ENCODE results near the gene HOOK2. TPM values are rescaled to one million over a fixed set of nuclear protein-coding genes. Genes with fewer than 3 reads are reported as not detected.

Gene HOOK2
- total RNA-seq, 2 experiments from 2014 or later: 17.3 to 18.4 TPM

- intact Hi-C loops (cut with micrococcal nuclease): loop anchor here (5.0 kb wide), 1 partner anchor 83 kb away; no protein-coding TSS in a partner anchor
- H3K27ac Mint-ChIP-seq: no peak overlapping the region
- ChIA-PET POLR2A (interaction anchor here (1.4 to 3.0 kb wide), 3 partner anchors 29 to 68 kb away, joined by 4 to 10 read pairs (median 9); partner anchors contain the start of genes PRDX2 and THSD8), CTCF (interaction anchor here (1.0 to 17.4 kb wide), 13 partner anchors 9 to 86 kb away, joined by 3 to 480 read pairs (median 5); partner anchors contain the start of genes FBXW9, JUNB, PRDX2 and RNASEH2A)
- no peaks in the 10 kb centered on the region for H3K9me3 Mint-ChIP-seq
- TF ChIP-seq CTCF (IDR thresholded peaks at IDR 0.05): no peak
- H3K27me3 Mint-ChIP-seq: no peaks in the 10 kb centered on the region
- peaks cover 4% of the 10 kb centered on the region for H3K4me1 Mint-ChIP-seq (ENCODE audit: low read depth)
- ATAC-seq: no peak
- no peak for DNase-seq
- no peak overlapping the region for H3K4me3 Mint-ChIP-seq
- peaks cover 2% of the 10 kb centered on the region for H3K36me3 Mint-ChIP-seq (ENCODE audit: low read depth)
Measured at GRCh38 chr19:12764698-12765097, 10.7 kb downstream of the HOOK2 start.

GRCh38 chr19:12763100-12763499 lies 12.3 kb downstream of the HOOK2 start:
- peaks cover 4% of the 10 kb centered on the region for H3K27me3 Mint-ChIP-seq
- H3K9me3 Mint-ChIP-seq: no peaks in the 10 kb centered on the region
- H3K4me3 Mint-ChIP-seq: no peak overlapping the region
- peaks cover 6% of the 10 kb centered on the region for H3K4me1 Mint-ChIP-seq (ENCODE audit: low read depth)
- no peak overlapping the region for H3K27ac Mint-ChIP-seq
- no peak for ATAC-seq
- TF ChIP-seq CTCF (IDR thresholded peaks at IDR 0.05): no peak
- intact Hi-C loops (cut with micrococcal nuclease): loop anchor here (5.0 kb wide), 1 partner anchor 84 kb away; no protein-coding TSS in a partner anchor
- CTCF ChIA-PET: interaction anchor here (1.2 to 17.4 kb wide), 7 partner anchors 9 to 127 kb away, joined by 3 to 480 read pairs (median 5); partner anchors contain the start of genes GCDH, JUNB, PRDX2 and THSD8
- no peak for DNase-seq
- POLR2A ChIA-PET: interaction anchor here (0.6 to 1.6 kb wide), 6 partner anchors 14 to 49 kb away, joined by 3 to 4 read pairs (median 3); partner anchors contain the start of gene JUNB
- H3K36me3 Mint-ChIP-seq (ENCODE audit: low read depth): peaks cover 2% of the 10 kb centered on the region

- CTCF ChIA-PET: interaction anchor here (0.8 to 17.4 kb wide), 29 partner anchors 10 to 178 kb away, joined by 3 to 480 read pairs (median 5); partner anchors contain the start of genes DNASE2, FBXW9, GET3 and JUNB
- no peak for DNase-seq
- H3K4me1 Mint-ChIP-seq (ENCODE audit: low read depth): peaks cover 10% of the 10 kb centered on the region
- no peak for TF ChIP-seq CTCF (IDR thresholded peaks at IDR 0.05)
- no peak overlapping the region for H3K27ac Mint-ChIP-seq
- no peaks in the 10 kb centered on the region for H3K9me3 Mint-ChIP-seq
- no peak overlapping the region for H3K4me3 Mint-ChIP-seq
- peaks cover 12% of the 10 kb centered on the region for H3K27me3 Mint-ChIP-seq
- POLR2A ChIA-PET: interaction anchor here (0.7 to 2.9 kb wide), 6 partner anchors 13 to 37 kb away, joined by 3 to 9 read pairs (median 4); no protein-coding TSS in a partner anchor
- no peak for ATAC-seq
- intact Hi-C loops (cut with micrococcal nuclease): loop anchor here (2.0 to 5.0 kb wide), 2 partner anchors 37 to 88 kb away; no protein-coding TSS in a partner anchor
- H3K36me3 Mint-ChIP-seq (ENCODE audit: low read depth): no peaks in the 10 kb centered on the region
Measured at GRCh38 chr19:12759686-12760085, 15.7 kb downstream of the HOOK2 start.

- H3K36me3 Mint-ChIP-seq (ENCODE audit: low read depth): no peaks in the 10 kb centered on the region
- ATAC-seq (peak; percentile 83), DNase-seq (peak; percentile 77)
- intact Hi-C loops (cut with micrococcal nuclease): no loop called here
- H3K4me1 Mint-ChIP-seq (ENCODE audit: low read depth): peaks cover 10% of the 10 kb centered on the region
- no peak overlapping the region for H3K27ac Mint-ChIP-seq
- peak; percentile 98 for TF ChIP-seq CTCF (IDR thresholded peaks at IDR 0.05)
- CTCF ChIA-PET: interaction anchor here (0.6 to 17.4 kb wide), 45 partner anchors 9 to 264 kb away, joined by 3 to 480 read pairs (median 5); partner anchors contain the start of genes DNASE2, FBXW9, GET3 and JUNB
- POLR2A ChIA-PET: interaction anchor here (0.9 to 2.9 kb wide), 7 partner anchors 11 to 89 kb away, joined by 3 to 9 read pairs (median 3); no protein-coding TSS in a partner anchor
- H3K4me3 Mint-ChIP-seq: peak overlapping the region; percentile 41
- H3K27me3 Mint-ChIP-seq: peaks cover 18% of the 10 kb centered on the region
- no peaks in the 10 kb centered on the region for H3K9me3 Mint-ChIP-seq
Measured at GRCh38 chr19:12757544-12758274, 17.6 kb downstream of the HOOK2 start.
